ENCODE results near the gene SAE1. TPM values are rescaled to one million over a fixed set of nuclear protein-coding genes. Genes with fewer than 3 reads are reported as not detected.
A peak's percentile ranks its signal among the peaks of the same experiment; 100 is the strongest.

Gene SAE1
- total and polyA plus RNA-seq, 12 donors = 11.9 to 60.2 (median 45.5) TPM

GRCh38 chr19:47226426-47227351 lies 96.1 kb downstream of the SAE1 start:
- Histone ChIP-seq H3K36me3 (peaks cover 0 to 36% (median 3%) of the 10 kb centered on the region in 9 donors), H3K27ac (peak overlapping the region; percentile 96 to 100 (median 100)), H3K27me3 (no peaks in the 10 kb centered on the region), H3K4me3 (peak overlapping the region; percentile 39 to 99 (median 94)), H3K9me3 (no peaks in the 10 kb centered on the region), H3K4me1 (peaks cover 9 to 53% (median 39%) of the 10 kb centered on the region in 9 donors)
- intact Hi-C loops (cut with DNase I) = loop anchor here in 1 of 10 donors (2.0 kb wide), 1 partner anchor 16 kb away; no protein-coding TSS in a partner anchor
- ATAC-seq = peak; percentile 61 to 86 (median 84)
- peak; percentile 84 to 90 for DNase-seq
- peak in 3 of 9 donors; percentile 15 to 19 (median 17) for TF ChIP-seq CTCF (IDR thresholded peaks at IDR 0.05)
- WGBS, 2 donors = 2 to 3% methylated on average over 52 to 56 of the region's 56 CpGs

- H3K27me3 ChIP-seq = no peaks in the 10 kb centered on the region
These were observed 96.9 kb downstream of the SAE1 start for GRCh38 chr19:47227352-47228167.

GRCh38 chr19:47228168-47228936 lies 97.7 kb downstream of the SAE1 start:
- peak in 1 of 2 donors; percentile 47 for DNase-seq

More at GRCh38 chr19:47227352-47228167, 96.9 kb downstream of the SAE1 start:
- H3K27ac ChIP-seq = peak overlapping the region; percentile 96 to 100 (median 100)
- intact Hi-C loops (cut with DNase I) = loop anchor here in 2 of 10 donors (2.0 kb wide), 1 partner anchor 15 kb away; no protein-coding TSS in a partner anchor
- H3K36me3 ChIP-seq = peaks cover 0 to 28% (median 0%) of the 10 kb centered on the region in 9 donors
- DNase-seq (peak; percentile 89 to 94), ATAC-seq (peak; percentile 36 to 76 (median 68))
- H3K4me3 ChIP-seq = peak overlapping the region; percentile 12 to 99 (median 94)
- H3K9me3 ChIP-seq = no peaks in the 10 kb centered on the region
- WGBS, 2 donors = 1% methylated on average over 25 to 27 of the region's 27 CpGs
- peaks cover 11 to 61% (median 42%) of the 10 kb centered on the region in 9 donors for H3K4me1 ChIP-seq
- peak in 1 of 9 donors; percentile 5 for TF ChIP-seq CTCF (IDR thresholded peaks at IDR 0.05)

More at GRCh38 chr19:47228168-47228936, 97.7 kb downstream of the SAE1 start:
- peak in 4 of 8 donors; percentile 0 to 14 (median 0) for ATAC-seq
- Histone ChIP-seq H3K9me3 (no peaks in the 10 kb centered on the region), H3K36me3 (peaks cover 0 to 21% (median 0%) of the 10 kb centered on the region in 9 donors), H3K4me3 (peak overlapping the region; percentile 12 to 99 (median 94)), H3K27ac (peak overlapping the region; percentile 96 to 100 (median 100)), H3K4me1 (peaks cover 11 to 66% (median 42%) of the 10 kb centered on the region in 9 donors), H3K27me3 (no peaks in the 10 kb centered on the region)
- intact Hi-C loops (cut with DNase I) = loop anchor here in 1 of 10 donors (2.0 kb wide), 1 partner anchor 14 kb away; no protein-coding TSS in a partner anchor
- 4 to 5% methylated on average over 50 of the region's 50 CpGs for WGBS, 2 donors
- TF ChIP-seq CTCF (IDR thresholded peaks at IDR 0.05) = no peak

Measured in heart right ventricle (tissue), 16 donors.